ENCODE results near the gene NOSIP. TPM values are rescaled to one million over a fixed set of nuclear protein-coding genes. Genes with fewer than 3 reads are reported as not detected.

Gene NOSIP
- total RNA-seq, 1 experiment from 2014 or later: 97.9 TPM

GRCh38 chr19:49546825-49547565 lies 33.4 kb downstream of the NOSIP start:
- Mint-ChIP-seq H3K36me3 (no peaks in the 10 kb centered on the region), H3K4me3 (peak overlapping the region; percentile 52), H3K9me3 (no peaks in the 10 kb centered on the region), H3K27me3 (ENCODE audit: low read depth) (no peaks in the 10 kb centered on the region), H3K27ac (peak overlapping the region; percentile 67), H3K4me1 (peaks cover 4% of the 10 kb centered on the region)
- no peak for TF ChIP-seq TEAD1 (CRISPR knock-in tag; IDR thresholded peaks at IDR 0.05)
- TF ChIP-seq FOXK1 (CRISPR knock-in tag; IDR thresholded peaks at IDR 0.05): 0 out of 2 replicates have a peak, but pooled peaks have one; percentile 23
- TF ChIP-seq, protein P1, sequence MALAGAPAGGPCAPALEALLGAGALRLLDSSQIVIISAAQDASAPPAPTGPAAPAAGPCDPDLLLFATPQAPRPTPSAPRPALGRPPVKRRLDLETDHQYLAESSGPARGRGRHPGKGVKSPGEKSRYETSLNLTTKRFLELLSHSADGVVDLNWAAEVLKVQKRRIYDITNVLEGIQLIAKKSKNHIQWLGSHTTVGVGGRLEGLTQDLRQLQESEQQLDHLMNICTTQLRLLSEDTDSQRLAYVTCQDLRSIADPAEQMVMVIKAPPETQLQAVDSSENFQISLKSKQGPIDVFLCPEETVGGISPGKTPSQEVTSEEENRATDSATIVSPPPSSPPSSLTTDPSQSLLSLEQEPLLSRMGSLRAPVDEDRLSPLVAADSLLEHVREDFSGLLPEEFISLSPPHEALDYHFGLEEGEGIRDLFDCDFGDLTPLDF (CRISPR knock-in tag; IDR thresholded peaks at IDR 0.05): no peak
- TF ChIP-seq, protein P2, sequence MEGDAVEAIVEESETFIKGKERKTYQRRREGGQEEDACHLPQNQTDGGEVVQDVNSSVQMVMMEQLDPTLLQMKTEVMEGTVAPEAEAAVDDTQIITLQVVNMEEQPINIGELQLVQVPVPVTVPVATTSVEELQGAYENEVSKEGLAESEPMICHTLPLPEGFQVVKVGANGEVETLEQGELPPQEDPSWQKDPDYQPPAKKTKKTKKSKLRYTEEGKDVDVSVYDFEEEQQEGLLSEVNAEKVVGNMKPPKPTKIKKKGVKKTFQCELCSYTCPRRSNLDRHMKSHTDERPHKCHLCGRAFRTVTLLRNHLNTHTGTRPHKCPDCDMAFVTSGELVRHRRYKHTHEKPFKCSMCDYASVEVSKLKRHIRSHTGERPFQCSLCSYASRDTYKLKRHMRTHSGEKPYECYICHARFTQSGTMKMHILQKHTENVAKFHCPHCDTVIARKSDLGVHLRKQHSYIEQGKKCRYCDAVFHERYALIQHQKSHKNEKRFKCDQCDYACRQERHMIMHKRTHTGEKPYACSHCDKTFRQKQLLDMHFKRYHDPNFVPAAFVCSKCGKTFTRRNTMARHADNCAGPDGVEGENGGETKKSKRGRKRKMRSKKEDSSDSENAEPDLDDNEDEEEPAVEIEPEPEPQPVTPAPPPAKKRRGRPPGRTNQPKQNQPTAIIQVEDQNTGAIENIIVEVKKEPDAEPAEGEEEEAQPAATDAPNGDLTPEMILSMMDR (IDR thresholded peaks at IDR 0.05): peak; percentile 72
- DNase-seq (ENCODE audit: low spot score): peak; percentile 71
- ATAC-seq: peak; percentile 83
- ChIA-PET POLR2A (interaction anchor here (0.8 to 1.4 kb wide), 4 partner anchors 9 to 68 kb away, joined by 3 to 6 read pairs (median 5); partner anchors contain the start of gene RCN3), CTCF (interaction anchor here (0.6 to 3.2 kb wide), 50 partner anchors 8 to 1045 kb away, joined by 3 to 62 read pairs (median 6); partner anchors contain the start of genes ALDH16A1, AP2A1, CGB7 and FCGRT)

DNA sequence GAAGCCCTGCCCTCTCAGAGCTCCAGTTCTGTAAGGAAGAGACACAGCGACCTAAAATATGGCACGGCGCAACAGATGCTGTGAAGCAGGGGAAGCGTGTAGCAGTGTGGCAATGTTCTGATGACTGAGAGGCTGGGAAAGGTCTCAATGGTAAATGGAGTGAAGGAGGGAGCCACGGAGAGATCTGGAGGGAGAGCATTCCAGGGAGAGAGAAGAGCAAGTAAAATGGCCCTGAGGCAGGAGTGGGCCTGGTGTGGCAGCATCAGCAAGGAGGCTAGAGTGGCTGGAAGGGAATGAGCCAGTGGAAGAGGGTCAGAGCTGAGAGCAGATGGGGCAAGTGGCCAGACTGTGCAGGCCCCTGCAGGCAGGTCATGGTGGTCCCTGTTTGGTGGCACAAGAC lies 36.2 kb downstream of the NOSIP start:
- DNase-seq (ENCODE audit: low spot score): no peak
- Mint-ChIP-seq H3K36me3 (no peaks in the 10 kb centered on the region), H3K4me1 (peaks cover 4% of the 10 kb centered on the region), H3K27me3 (ENCODE audit: low read depth) (no peaks in the 10 kb centered on the region), H3K27ac (peak overlapping the region; percentile 19), H3K9me3 (no peaks in the 10 kb centered on the region), H3K4me3 (no peak overlapping the region)
- POLR2A ChIA-PET: no interaction called here
- TF ChIP-seq USF1 (CRISPR knock-in tag; IDR thresholded peaks at IDR 0.05) (no peak), GTF2I (CRISPR knock-in tag; conservative IDR thresholded peaks at IDR 0.05) (0 out of 2 replicates have a peak, but pooled peaks have one; percentile 36)
- CTCF ChIA-PET: interaction anchor here (0.6 to 1.4 kb wide), 2 partner anchors 27 to 136 kb away, joined by 3 to 4 read pairs; no protein-coding TSS in a partner anchor
- no peak for ATAC-seq

DNA sequence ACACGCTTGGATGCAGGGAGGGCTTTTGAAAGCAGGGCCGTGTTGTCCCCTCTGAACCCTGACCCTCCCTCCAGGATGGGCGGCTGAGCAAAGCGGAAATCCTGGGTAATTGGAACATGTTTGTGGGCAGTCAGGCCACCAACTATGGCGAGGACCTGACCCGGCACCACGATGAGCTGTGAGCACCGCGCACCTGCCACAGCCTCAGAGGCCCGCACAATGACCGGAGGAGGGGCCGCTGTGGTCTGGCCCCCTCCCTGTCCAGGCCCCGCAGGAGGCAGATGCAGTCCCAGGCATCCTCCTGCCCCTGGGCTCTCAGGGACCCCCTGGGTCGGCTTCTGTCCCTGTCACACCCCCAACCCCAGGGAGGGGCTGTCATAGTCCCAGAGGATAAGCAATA lies 37.3 kb downstream of the NOSIP start:
- CTCF ChIA-PET: interaction anchor here (0.9 to 1.4 kb wide), 4 partner anchors 9 to 36 kb away, joined by 3 to 5 read pairs (median 4); no protein-coding TSS in a partner anchor
- Mint-ChIP-seq H3K4me3 (no peak overlapping the region), H3K36me3 (no peaks in the 10 kb centered on the region), H3K9me3 (no peaks in the 10 kb centered on the region), H3K4me1 (peaks cover 4% of the 10 kb centered on the region), H3K27ac (no peak overlapping the region), H3K27me3 (ENCODE audit: low read depth) (no peaks in the 10 kb centered on the region)
- DNase-seq (ENCODE audit: low spot score): no peak
- no peak for ATAC-seq
- TF ChIP-seq, protein P3, sequence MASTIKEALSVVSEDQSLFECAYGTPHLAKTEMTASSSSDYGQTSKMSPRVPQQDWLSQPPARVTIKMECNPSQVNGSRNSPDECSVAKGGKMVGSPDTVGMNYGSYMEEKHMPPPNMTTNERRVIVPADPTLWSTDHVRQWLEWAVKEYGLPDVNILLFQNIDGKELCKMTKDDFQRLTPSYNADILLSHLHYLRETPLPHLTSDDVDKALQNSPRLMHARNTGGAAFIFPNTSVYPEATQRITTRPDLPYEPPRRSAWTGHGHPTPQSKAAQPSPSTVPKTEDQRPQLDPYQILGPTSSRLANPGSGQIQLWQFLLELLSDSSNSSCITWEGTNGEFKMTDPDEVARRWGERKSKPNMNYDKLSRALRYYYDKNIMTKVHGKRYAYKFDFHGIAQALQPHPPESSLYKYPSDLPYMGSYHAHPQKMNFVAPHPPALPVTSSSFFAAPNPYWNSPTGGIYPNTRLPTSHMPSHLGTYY (CRISPR knock-in tag; IDR thresholded peaks at IDR 0.05): no peak
- no peak for TF ChIP-seq RELA (CRISPR knock-in tag; IDR thresholded peaks at IDR 0.05; ENCODE audit: borderline replicate concordance)
- no peak for TF ChIP-seq ESRRA (CRISPR knock-in tag; IDR thresholded peaks at IDR 0.05; ENCODE audit: borderline replicate concordance)
- TF ChIP-seq ATF2 (CRISPR knock-in tag; IDR thresholded peaks at IDR 0.05; ENCODE audit: borderline replicate concordance, low read depth): no peak
- POLR2A ChIA-PET: no interaction called here

DNA sequence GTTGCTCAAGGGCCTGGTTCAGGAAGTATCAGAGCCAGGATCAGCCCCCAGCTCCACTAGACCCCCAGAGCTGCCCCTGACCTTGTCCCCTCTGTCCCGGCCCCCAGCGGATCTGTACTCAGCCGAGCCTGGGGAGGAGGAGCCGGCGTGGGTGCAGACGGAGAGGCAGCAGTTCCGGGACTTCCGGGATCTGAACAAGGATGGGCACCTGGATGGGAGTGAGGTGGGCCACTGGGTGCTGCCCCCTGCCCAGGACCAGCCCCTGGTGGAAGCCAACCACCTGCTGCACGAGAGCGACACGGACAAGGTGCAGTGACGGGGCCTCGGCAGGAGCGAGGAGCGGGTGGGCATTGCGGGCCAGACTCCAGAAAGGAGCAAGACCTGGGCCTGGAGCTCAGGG lies 37.9 kb downstream of the NOSIP start:
- Mint-ChIP-seq H3K4me3 (no peak overlapping the region), H3K9me3 (no peaks in the 10 kb centered on the region), H3K27ac (no peak overlapping the region; the same call in 1 of the 2 replicates), H3K4me1 (peaks cover 4% of the 10 kb centered on the region), H3K27me3 (ENCODE audit: low read depth) (no peaks in the 10 kb centered on the region), H3K36me3 (no peaks in the 10 kb centered on the region)
- TF ChIP-seq, protein P4, sequence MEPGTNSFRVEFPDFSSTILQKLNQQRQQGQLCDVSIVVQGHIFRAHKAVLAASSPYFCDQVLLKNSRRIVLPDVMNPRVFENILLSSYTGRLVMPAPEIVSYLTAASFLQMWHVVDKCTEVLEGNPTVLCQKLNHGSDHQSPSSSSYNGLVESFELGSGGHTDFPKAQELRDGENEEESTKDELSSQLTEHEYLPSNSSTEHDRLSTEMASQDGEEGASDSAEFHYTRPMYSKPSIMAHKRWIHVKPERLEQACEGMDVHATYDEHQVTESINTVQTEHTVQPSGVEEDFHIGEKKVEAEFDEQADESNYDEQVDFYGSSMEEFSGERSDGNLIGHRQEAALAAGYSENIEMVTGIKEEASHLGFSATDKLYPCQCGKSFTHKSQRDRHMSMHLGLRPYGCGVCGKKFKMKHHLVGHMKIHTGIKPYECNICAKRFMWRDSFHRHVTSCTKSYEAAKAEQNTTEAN (CRISPR knock-in tag; IDR thresholded peaks at IDR 0.05): no peak
- no peak for TF ChIP-seq NFE2L1 (CRISPR knock-in tag; IDR thresholded peaks at IDR 0.05)
- no peak for ATAC-seq
- POLR2A ChIA-PET: no interaction called here
- no peak for DNase-seq (ENCODE audit: low spot score)
- CTCF ChIA-PET: interaction anchor here (0.9 to 2.3 kb wide), 4 partner anchors 28 to 66 kb away, joined by 3 to 5 read pairs (median 4); no protein-coding TSS in a partner anchor
